Retinal pigment epithelial cell (primary cell): ENCODE measurements around the gene CELF6.
A peak's percentile ranks its signal among the peaks of the same experiment; 100 is the strongest.

ENCODE experiments used
- DNase-seq: peaks from one replicate; pipeline ENCODE4 v3.0.0-alpha.2; 2010; ENCODE audit warnings: low read depth
- H3K4me3 ChIP-seq: 2 replicates; pipeline ENCODE4 v1.5.1; 2011; ENCODE audit warnings: mild to moderate bottlenecking, low read length, control low read depth, moderate library complexity
- CTCF ChIP-seq: conservative IDR thresholded peaks from 2 replicates; pipeline ENCODE4 v1.5.1; 2011; ENCODE audit warnings: low read depth, low read length, control low read depth, inconsistent platforms

Gene CELF6

GRCh38 chr15:72319985-72320671 lies at the start of gene CELF6:
TSS of gene CELF6 (minus strand) at chr15:72320157. CDS start at chr15:72319874, 283 bp downstream.
- peak within 1 kb of the TSS; percentile 51 for H3K4me3 ChIP-seq
- TF ChIP-seq CTCF = no peak
- DNase-seq = peak; percentile 67

DNA sequence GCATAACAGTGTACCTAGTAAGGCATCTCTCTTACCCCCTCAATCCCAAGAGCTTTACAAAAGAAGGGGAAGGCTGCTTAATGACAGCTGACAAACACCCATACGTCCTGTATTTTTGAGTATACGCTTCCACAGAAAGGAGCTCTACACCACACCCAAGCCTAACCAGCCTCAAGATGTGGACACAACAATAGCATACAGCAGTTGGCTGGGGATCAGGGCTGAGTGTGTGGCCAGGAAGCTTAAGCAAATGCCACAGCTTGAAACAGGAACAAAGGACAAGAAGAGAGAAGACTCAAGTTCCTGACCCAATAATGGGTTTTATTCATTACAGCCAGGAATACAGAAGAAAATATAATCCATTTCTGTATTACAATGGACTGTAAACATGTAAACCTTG lies 48.9 kb upstream of the CELF6 start:
- TF ChIP-seq CTCF = no peak
- H3K4me3 ChIP-seq = no peak overlapping the region
- no peak for DNase-seq

DNA sequence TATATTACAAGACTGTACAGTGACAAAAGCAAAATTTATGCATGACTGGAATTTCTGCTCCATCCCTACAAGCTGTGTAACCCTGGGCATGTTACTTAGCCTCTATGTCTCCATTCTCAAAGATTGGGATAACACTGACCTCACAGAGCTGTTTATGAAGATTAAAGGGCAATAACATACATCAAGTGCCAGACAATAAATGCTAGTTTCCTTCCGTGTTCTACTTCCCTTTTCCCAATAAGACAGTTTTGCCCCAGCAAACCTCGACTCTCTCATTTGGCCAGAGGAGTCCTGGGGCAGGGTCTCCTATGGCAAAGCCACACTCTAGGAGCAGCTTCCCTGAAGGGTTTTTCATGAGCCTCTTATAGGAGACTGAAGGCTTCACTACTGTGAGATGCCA lies 48.4 kb upstream of the CELF6 start:
- no peak for TF ChIP-seq CTCF
- no peak overlapping the region for H3K4me3 ChIP-seq
- DNase-seq = no peak

DNA sequence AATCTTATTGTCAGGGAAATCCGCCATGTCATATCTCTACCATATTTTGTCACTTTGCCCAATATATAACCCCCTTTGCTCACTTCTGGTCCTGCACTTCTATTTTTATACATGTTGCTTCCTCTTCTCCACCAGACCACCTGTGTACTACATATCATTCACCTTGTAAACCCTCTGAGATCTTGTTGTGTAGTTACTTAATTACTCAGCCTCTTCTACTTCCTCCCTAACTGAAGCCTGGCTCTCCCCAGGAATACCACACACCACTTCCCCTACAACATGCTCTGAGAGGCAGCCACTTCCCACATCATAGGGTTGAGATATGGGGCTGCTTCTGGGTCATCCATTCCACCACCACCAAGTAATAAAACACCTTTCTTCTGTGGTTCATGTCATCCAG lies 45.9 kb upstream of the CELF6 start:
- no peak for DNase-seq
- no peak overlapping the region for H3K4me3 ChIP-seq
- TF ChIP-seq CTCF = no peak

GRCh38 chr15:72361176-72361575 lies 41.2 kb upstream of the CELF6 start:
- TF ChIP-seq CTCF = no peak
- H3K4me3 ChIP-seq = no peak overlapping the region
- DNase-seq = no peak

GRCh38 chr15:72358650-72359171 lies 38.8 kb upstream of the CELF6 start:
- DNase-seq = peak; percentile 47
- TF ChIP-seq CTCF = no peak
- no peak overlapping the region for H3K4me3 ChIP-seq

DNA sequence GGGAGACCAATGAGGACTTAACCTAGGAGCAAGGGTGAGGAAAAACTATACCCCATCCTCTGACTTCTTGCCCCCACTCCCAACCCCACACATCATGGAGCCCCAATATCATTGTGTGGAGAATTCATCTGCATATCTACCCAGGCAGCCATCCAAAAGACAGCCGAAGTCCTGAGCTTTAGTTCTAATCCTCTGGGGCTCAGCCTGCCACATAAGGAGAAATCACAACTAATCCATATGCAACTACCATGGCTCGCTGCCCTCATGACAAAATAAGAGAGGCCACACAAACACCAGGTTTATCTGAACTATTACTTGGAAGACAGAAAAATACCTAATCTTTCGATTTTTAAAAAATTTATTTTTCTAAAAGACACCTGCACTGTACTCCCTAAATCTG lies 38.2 kb upstream of the CELF6 start:
- DNase-seq = no peak
- no peak overlapping the region for H3K4me3 ChIP-seq
- TF ChIP-seq CTCF = no peak
